RCC 7860 (cell line): ENCODE results near the gene NUDT9.

ENCODE experiments used
- DNase-seq: peaks from one replicate; pipeline ENCODE4 v3.0.0-alpha.2; 2015; ENCODE audit warnings: low spot score
- FAIRE-seq: peaks from 2 replicates; lab custom pipeline; 2012; peaks lifted over from hg19 to GRCh38; lab: Jason Lieb, UNC

NUDT9 gene

GRCh38 chr4:87502580-87503238 lies 80.3 kb downstream of the NUDT9 start:
- DNase-seq, result no peak
- no peak for FAIRE-seq

DNA sequence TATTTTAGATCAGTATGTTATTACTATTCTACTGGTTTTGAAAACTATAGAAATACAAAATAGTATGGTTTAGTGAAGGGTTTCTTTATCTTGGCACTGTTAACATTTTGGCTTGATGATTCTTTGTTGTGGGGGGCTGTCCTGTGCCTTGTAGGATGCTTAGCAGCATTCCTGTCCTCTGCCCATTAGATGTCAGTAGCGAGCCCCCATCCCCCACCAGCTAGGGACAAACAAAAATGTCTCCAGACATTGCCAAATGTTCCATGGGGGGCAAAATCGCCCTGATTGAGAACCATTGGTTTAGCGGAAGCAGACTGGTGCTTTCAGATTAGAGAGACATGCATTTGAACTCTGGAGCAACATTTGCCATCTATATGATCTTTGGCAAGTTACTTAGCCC lies 83.5 kb downstream of the NUDT9 start:
- DNase-seq, result no peak
- FAIRE-seq, result no peak

- FAIRE-seq (no peak), DNase-seq (no peak)
These were observed 84.8 kb downstream of the NUDT9 start for GRCh38 chr4:87506974-87507701.
